HG02759 (cell line): ENCODE measurements around the gene PRKCB.
"Not testable (repeated sequence)": the region's sequence is repeated elsewhere in the genome, so short reads cannot be mapped to it uniquely, and the experiment has no call there.

Source experiments
- ATAC-seq: cut with Tn5 transposase; IDR thresholded peaks from one replicate; pipeline ENCODE4 v1.9.1; 2021; ENCODE audit warnings: mild to moderate bottlenecking, moderate library complexity; ENCODE audit not compliant: unreplicated experiment

Gene PRKCB

GRCh38 chr16:23998771-23999170 lies 163.0 kb downstream of the PRKCB start:
- no peak for ATAC-seq

GRCh38 chr16:23999663-24000062 lies 163.9 kb downstream of the PRKCB start:
- peak; percentile 54 for ATAC-seq

GRCh38 chr16:24001710-24002109 lies 165.9 kb downstream of the PRKCB start:
- no peak for ATAC-seq

DNA sequence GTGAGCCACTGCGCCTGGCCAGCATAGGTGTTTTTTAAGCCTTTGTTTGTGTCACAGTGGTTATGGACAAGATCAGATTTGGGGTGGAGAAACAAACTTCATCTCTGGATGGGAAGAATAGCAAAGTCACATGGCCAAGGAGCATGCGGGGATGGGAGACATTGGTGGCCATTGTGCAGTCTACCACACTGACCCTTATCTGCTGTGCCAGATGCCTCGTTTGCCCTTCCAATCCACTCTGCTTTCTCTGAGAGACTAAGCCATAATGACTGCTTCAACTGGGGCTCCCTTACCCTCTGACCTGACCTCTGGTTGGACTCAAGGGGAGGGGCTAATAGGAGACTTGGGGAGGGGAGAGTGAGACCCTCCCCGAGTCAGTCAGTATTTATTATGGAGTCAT lies 166.8 kb downstream of the PRKCB start:
- no peak for ATAC-seq

GRCh38 chr16:24005577-24005976 lies 169.8 kb downstream of the PRKCB start:
- no peak for ATAC-seq

- no peak for ATAC-seq
These were observed 171.6 kb downstream of the PRKCB start for GRCh38 chr16:24007391-24007790.

- ATAC-seq: no peak
These were observed 172.2 kb downstream of the PRKCB start for GRCh38 chr16:24007934-24008333.

DNA sequence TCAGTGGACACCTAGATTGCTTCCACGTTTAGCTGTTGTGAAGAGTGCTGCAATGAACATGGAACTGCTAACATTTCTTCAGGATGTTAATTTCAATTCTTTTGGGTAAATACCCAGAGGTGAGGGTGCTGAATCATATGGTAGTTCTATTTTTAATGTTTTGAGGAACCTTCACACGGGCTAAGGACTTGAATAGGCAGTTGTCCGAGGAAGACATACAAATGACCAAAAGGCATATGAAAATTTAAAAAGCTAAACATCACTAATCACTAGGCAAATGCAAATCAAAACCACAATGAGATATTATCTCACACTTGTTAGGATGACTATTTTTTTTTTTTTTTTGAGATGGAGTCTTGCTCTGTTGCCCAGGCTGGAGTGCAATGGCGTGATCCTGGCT lies 173.3 kb downstream of the PRKCB start:
- ATAC-seq: no peak

GRCh38 chr16:24009955-24010354 lies 174.2 kb downstream of the PRKCB start:
- ATAC-seq: no peak

- ATAC-seq: no peak
These were observed 174.8 kb downstream of the PRKCB start for GRCh38 chr16:24010440-24011089.

- ATAC-seq: no peak
These were observed 175.5 kb downstream of the PRKCB start for GRCh38 chr16:24011237-24011636.

DNA sequence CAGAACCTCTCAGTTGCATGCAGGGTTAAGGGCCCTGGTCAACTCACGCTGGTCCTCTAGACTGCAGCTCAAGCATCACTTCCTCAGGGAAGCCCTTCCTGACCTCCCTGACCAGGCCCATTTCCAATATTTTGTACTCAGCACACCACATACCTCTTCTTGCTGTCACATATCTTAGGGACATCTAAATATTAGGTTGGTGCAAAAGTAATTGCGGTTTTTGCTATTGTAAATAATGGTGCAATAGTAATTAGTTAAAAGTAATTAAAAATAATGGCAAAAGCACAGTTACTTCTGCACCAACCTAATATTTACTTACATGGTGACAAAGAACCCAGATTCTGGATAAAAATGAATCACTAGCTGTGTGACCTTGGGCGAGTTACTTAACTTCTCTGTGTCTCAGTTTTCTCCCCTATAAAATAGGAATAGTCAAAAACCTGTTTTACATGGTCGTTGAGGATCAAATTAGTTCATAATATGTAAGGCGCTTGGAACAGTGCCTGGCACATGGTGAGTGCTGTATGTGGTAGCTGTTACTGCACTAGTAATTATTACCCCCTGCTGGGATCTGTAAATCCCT lies 177.4 kb downstream of the PRKCB start:
- no peak for ATAC-seq

DNA sequence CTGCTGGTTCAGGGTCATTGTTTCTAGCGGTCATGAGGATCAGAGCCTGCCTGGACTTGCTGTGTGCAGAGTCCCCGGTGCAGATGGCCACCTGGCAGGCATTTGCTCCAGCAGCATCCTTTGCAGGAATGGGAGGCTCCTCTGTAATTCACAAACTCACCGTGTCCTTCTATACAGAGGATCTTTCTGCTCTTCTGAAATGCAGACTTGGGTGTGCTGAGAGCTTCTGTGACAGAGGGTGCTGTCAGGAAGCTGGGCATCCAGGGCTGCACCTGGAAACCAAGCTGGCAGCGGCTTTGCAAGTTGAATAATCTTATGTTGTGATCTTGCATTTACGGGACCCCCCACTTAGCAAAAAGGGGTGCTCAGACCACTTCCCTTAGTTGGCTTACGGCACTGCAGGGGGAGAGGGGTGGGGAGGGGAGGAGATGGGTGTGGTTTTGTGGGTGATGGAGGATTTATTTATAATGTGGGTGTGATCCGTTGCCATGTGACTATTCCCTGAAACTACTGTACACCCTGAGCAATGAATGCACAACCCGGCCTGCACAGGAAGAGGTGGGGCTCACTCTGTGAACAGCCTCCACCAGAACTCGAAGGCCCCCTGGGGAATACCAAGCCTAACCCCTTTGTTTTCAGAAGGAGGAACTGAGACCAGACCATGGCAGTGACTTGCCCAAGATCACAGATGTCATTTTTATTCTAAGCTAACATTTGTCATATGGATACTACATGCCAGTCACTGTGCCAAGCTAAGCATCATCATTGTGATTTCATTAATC lies 178.3 kb downstream of the PRKCB start:
- peak; percentile 95 for ATAC-seq

GRCh38 chr16:24014955-24015354 lies 179.2 kb downstream of the PRKCB start:
- not testable (repeated sequence) for ATAC-seq

DNA sequence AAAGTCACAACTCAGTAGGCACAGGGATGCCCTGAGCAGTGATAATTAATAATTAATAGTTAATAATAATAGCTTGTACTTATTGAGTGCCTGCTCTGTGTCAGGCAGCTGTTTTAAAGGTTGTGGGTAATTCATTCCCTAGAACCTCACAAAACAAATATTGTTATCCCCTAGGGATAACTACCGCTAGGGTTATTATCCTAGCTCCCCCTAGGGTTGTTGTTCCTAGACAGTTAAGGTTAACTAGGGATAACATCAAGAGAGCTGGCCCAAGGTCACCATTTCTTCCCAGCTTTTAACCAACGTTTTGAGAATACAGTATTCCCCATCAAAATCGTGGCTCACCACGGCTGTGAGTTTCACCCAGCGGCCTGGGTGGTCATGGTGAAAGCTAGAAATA lies 180.1 kb downstream of the PRKCB start:
- ATAC-seq: no peak

- ATAC-seq: no peak
These were observed 182.7 kb downstream of the PRKCB start for GRCh38 chr16:24018485-24018884.

DNA sequence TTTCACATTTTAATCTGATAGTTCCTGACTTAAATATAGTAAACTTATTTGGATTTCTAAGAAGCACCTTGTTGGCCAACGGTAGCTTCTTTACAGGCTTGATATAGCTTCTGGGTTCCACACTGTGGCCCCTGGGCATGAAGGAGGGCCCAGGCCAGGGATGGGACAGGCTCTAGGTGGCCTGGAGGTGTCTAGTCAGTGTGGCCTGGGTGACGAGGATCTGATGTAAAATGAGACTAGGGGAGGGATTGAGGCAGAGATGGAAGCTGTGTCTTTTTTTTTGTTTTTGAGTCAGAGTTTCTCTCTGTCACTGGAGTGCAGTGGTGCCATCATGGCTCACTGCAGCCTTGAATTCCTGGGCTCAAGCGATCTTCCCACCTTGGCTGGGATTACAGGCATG lies 187.0 kb downstream of the PRKCB start:
- no peak for ATAC-seq

- ATAC-seq: no peak
These were observed 187.8 kb downstream of the PRKCB start for GRCh38 chr16:24023621-24024020.

DNA sequence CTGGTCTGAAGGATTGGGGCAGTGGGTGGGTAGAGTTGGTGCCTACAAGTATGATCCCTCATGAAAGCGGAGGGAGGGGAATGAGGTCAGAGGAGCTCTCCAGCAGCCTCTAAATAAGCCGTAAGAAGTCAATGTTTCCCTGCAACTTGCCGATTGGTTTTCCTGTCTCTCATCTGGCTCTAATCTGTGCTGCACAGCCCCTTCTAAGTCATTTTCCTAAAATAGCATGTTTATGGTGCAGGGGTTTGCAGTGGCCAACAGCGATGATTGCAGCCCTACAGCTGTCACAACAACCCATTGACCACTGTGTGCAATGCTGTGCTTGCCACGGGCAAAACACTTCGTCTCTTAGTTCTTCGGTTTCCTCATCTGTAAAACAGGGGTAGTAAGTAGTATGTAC lies 189.2 kb downstream of the PRKCB start:
- ATAC-seq: no peak

DNA sequence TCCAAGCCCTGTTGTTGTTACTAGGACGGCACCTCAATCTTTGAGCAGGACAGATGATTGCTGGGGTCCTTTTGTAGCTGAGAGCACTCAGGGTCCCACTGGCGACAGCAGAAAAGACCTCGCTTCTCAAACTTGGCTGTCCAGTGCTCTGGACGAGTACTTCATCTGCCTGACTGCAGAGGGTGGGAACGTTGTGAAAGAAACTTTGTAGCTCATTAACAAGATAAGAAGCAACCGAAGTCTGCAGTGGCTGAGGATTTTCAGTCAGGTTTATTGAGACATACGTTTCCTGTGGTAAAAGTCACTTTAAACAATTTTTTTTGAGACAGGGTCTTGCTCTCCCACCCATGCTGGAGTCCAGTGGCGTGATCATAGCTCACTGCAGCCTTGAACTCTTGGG lies 191.7 kb downstream of the PRKCB start:
- ATAC-seq: no peak

GRCh38 chr16:24029841-24030240 lies 194.1 kb downstream of the PRKCB start:
- not testable (repeated sequence) for ATAC-seq
